ENCODE measurements around the gene CPLX1. TPM values are rescaled to one million over a fixed set of nuclear protein-coding genes. Genes with fewer than 3 reads are reported as not detected.

The CPLX1 gene
- total RNA-seq, 1 donor from 2014 or later = 4.8 TPM

- Histone ChIP-seq H3K4me3 (no peak overlapping the region), H3K27me3 (ENCODE audit: low read depth) (no peaks in the 10 kb centered on the region), H3K9me3 (replicated peaks) (no peaks in the 10 kb centered on the region), H3K4me1 (no peaks in the 10 kb centered on the region), H3K27ac (replicated peaks) (no peak overlapping the region), H3K36me3 (peaks cover 85% of the 10 kb centered on the region)
- intact Hi-C loops (cut with micrococcal nuclease) = no loop called here
- DNase-seq = no peak
- TF ChIP-seq CTCF (IDR thresholded peaks at IDR 0.05; ENCODE audit: borderline replicate concordance) = no peak
Observed at GRCh38 chr4:735583-735982, 90.3 kb downstream of the CPLX1 start.

Other genes starting within 250 kb of the CPLX1 start
- gene TMEM271, start 249.8 kb downstream of the CPLX1 start, total RNA-seq = not detected
- 2.7 TPM for gene PDE6B, start 200.6 kb downstream of the CPLX1 start, total RNA-seq
- 914 TPM for gene ATP5ME, start 151.9 kb downstream of the CPLX1 start, total RNA-seq
- 4.5 TPM for gene MYL5, start 151.6 kb downstream of the CPLX1 start, total RNA-seq
- gene SLC49A3, start 137.0 kb downstream of the CPLX1 start, total RNA-seq = 12.0 TPM
- gene PCGF3, start 120.3 kb downstream of the CPLX1 start, total RNA-seq = 21.5 TPM
- 25.1 TPM for gene GAK, start 106.2 kb upstream of the CPLX1 start, total RNA-seq
- gene TMEM175, start 106.3 kb upstream of the CPLX1 start, total RNA-seq = 20.3 TPM
- 3.5 TPM for gene DGKQ, start 147.4 kb upstream of the CPLX1 start, total RNA-seq
- 9.0 TPM for gene IDUA, start 160.9 kb upstream of the CPLX1 start, total RNA-seq
- not detected for gene SLC26A1, start 167.3 kb upstream of the CPLX1 start, total RNA-seq
- 22.4 TPM for gene FGFRL1, start 185.5 kb upstream of the CPLX1 start, total RNA-seq

All from left ventricle myocardium inferior (tissue), 1 donor.